ENCODE measurements around the gene ELAVL2.

ELAVL2 gene

DNA sequence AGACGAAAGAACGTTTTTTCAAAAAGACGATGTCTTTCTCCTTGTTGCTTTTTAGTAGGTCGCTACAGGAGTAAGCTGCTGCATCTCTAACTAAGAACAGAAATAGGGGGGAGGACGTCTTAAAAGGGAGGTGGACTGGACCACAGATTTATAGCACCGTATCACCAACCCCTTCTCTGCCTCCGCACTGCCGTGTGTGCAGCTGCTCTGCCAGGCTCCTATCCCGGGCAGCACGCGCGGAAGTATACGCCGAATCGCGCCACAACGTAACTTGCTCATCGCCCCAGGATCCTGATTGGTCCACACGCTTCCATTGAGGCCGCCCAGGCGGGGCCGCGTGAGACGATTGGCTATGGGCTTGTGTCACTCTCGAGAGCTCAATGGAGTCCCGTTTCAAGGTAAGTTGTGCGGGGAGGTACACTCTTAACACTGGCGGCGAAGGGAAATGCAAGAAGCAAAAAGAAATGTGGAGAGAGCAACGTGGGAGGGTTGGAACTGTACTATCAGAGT, at the start of gene ELAVL2:
Gene ELAVL2, minus strand, starts transcription at position 121 of the 510 bp plus-strand sequence. CDS start 64,006 bp downstream, outside the sequence.
- DNase-seq, result peak; percentile 56

DNA sequence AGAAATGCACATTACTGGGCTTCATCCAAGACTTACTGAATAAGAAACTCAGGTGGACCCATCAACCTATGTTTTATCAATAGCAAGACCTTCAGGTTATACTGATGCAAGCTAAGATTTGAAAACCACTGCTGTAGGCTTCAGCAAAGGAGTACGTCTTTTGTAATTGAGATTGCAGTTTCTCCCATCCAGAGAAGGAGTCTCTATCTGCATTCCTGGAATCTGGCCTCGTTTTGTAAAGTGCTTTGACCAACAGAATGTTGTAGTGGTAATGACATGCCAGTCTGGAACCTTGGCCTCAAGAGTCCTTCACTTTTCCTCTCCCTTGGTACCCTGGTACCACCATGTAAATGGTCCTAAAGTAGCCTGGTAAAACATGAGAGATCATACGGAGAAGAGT, 32.2 kb upstream of the ELAVL2 start:
- no peak for DNase-seq

DNA sequence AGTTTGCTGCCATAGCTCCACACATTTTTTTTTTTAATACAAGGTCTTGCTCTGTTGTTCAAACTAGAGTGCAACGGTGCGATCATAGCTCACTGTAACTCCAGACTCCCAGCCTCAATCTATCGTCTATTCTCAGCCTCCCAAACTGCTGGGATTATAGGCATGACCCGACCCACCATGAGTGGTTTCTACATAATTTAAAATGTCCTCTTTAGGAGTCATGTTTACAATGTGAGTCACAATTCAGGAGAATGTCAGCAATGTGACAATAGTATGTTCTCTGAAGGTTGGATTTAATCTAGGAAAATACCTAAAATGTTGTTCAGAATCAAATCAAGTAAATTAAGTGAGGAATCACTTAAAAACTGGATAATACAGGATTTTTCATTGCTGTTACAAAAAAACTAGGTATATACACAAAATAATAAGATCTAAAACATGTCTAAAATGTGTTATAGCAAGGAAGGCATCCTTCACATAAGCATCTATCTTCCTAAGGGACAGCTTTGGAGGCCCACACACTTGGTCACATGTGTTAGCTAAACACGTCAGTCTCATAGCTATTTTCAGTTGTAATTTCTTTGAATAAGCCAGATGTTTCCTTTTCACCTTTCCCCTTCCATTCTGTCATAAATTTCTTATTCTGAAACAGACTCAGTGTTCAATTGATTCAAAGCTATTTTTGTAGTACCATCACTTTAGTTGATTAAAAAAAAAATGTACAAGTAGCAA, 30.0 kb upstream of the ELAVL2 start:
- no peak for DNase-seq

DNA sequence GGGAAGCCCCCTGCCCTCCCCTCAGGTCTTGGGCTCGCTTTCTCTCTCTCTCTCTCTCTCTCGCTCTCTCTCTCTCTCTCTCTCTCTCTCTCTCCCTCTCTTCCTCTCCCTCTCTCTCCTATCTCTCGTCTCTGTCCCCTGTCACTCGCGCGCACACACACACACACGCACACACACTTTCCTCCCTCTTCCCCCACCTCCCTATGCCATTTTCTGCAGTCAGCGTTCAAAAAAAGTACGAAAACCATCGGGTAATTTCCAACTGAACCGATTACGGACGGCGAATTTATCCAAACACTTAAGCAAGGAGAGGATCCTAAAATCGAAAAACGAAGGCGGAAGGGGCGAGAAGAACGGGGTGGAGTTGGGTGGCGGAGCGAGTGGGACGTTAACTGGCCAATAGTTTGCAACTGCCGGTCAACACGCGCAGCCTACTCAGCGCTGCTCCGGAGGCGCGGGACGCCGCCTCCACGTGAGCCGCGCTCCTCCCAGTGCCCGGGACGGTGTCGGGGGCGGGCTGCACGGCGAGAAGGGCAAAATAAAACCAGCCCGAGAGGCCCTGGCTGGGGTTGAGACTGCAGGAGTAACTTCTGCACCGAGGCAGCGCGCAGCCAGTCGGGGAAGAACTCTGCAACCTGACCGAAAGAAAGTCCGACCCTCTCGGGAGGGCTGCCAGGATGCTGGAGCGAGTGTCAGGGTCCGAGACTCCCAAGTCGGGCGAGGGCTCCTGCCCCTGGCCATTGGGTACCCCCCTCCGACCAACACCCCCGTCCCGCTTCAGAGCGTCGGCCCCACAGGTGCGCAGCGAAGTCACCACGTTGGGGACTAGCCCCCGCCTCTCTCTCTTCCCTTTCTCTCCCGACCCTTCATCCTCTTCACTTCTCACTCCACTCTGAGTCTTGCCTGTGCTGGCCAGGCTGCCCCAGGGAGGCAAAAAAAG, 24.9 kb upstream of the ELAVL2 start:
- DNase-seq, result no peak

DNA sequence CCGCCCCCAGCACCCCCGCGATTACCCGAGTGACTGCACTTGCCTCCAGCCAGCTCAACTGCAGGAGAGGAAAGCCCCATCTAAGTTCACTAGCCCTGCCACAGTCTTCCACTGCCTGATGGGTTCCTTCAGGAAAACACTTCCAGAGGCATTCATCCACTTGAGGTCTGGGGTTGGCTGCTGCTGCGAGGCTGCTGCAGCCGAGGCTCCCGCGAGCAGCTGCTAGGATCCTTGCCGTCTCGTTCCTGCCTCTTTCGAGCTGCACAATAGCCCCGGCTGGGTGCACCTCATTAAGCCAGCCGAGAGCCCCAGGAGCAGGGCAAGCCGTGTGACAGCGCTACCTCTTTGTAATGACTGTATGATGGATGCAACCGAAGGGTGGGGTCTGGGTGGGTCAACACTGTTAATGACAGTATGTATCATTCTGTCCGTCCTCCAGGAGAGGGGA, 24.2 kb upstream of the ELAVL2 start:
- no peak for DNase-seq

DNA sequence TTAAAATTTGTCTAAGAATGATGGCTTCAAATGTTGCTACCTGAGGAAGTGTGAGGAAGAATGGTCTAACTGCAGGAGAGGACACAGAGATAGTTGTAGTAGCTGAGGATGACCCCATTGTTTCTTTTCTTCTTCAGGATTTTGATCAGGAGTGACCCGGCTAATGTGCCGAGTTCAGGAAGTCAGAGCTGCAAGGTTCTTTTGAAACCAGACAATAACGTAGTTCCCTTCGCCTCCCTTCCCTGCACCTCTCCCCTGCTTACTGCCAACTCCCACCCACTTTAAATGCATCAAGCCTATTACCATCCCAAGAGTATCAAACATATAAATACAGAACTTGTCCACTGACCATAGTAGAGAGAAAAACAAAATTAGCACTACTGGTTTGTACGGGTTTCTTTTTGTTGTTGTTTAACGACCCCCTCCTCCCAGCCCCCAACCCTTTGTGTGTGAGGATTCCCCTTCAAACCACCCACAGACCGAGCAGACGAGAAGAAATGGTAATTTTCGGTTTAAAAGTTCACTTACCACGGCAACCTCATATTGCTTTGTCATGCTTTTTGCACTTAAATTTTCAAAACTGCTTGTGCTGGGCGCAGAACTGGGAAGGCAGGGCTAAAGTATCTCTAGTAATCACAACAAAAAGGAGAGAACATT, 23.5 kb upstream of the ELAVL2 start:
- no peak for DNase-seq

DNA sequence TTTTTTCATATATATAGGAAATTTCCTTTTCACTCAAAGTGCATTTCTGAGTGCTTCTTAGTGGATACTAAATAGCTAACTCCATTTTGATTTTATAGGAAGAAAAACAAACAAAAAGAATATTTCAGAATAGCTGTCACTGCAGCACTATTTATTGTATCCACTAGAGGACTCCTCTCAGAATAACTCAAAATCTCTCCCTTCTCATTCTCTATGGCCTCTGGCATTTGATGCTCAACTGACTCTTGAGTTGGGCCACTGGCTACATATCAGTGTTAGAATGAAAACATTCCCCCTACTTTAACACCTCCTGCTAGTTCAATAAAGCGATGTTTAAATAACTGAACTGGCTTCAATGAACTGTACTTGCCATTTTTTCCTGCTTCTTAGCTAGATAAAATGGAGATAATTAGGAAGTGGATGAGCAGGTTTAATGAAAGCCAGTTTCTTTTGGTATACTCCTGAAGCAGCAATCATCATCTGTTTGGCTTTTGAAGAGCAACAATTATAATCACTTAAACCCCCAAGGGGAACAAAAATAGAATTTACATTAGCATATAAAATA, 16.6 kb upstream of the ELAVL2 start:
- DNase-seq, result no peak

DNA sequence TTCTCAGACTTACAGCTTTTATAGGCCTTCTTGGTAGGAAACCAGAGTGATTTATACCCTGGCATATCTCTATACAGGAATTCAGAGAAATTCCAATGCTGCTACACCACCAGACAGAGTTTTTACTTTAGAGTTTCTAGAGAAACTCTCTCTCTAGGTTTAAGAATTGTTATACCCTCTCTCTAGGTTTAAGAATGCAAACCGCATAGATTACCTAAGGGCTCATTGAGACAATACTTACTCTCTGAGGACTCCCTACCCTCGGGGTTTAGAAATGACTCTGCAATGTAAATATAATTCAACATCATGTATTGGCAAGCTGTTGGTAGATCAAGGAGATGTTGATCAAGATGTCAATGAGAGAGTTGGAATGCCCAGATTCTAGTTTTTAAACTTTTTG, 15.3 kb upstream of the ELAVL2 start:
- DNase-seq, result no peak

DNA sequence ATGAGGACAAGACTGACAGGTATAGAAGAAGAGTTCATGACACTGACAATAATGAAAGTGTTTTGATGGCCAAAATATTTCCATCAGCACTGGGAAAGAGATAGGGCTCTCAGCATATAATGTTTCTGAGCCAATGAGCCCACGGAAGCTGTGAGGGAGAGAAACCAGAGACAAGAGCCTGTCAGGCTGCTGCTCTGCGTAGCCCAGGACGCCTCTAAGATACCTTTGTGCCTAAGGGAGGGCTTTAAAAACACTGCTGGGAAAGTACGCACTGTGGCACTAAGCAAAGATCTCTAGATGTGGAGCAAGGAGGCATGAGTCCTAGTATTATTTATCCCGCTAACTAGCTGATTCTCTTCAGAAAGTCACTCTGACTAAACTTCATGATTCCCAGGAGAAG, 11.0 kb upstream of the ELAVL2 start:
- DNase-seq, result no peak

DNA sequence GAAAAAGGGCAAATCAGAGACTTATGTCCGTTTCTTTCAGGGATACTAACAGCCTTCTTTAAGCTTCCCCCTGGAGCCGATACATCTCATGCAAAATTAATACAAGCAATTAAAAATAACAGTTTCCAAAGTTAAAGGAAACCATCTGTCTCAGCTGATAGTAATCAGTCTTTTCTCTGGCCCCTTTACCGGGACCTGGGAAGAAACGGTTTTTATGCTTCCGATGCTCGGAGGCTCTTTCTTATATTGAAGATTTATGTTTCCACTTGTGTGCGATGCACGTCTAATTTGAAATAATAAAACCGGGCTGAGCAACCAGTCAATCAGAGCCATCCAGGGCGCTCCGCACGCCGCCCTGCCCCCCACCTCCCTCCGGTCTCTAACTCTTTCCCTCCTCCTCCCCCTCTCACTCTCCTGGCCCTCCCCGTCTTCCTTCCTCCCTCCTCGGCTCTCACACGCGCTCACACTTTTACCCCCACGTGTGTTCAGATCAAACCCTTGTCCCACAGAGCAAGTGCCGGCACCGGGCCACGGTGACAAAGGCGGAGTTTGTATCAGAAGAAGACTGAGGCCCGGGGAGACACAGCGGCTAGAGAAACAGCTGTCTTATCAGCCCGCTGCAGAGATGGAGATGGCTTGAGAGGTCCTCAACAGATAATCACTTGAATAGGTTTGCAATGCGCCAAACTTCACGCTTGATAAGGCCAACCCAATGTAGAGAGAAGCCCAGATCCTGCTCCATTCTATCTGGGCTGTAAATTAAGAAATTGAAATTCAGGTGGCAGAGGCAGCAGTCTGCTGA, 5.1 kb upstream of the ELAVL2 start:
- DNase-seq, result no peak

DNA sequence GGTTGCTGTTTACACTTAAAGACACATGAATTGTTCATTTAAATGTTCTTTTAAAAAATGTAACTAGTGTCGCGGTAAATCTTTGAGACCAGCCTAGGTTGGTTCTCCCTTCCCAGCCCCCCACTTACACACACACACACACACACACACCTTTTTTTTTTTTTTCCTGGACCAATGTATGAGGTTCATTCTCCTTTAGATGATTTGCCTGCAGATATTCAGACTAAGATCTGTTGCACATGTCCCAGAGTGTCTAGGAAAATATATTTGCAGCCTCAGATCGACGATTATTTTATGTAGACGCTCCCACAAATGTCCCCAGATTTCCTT, 4.4 kb upstream of the ELAVL2 start:
- DNase-seq, result no peak

DNA sequence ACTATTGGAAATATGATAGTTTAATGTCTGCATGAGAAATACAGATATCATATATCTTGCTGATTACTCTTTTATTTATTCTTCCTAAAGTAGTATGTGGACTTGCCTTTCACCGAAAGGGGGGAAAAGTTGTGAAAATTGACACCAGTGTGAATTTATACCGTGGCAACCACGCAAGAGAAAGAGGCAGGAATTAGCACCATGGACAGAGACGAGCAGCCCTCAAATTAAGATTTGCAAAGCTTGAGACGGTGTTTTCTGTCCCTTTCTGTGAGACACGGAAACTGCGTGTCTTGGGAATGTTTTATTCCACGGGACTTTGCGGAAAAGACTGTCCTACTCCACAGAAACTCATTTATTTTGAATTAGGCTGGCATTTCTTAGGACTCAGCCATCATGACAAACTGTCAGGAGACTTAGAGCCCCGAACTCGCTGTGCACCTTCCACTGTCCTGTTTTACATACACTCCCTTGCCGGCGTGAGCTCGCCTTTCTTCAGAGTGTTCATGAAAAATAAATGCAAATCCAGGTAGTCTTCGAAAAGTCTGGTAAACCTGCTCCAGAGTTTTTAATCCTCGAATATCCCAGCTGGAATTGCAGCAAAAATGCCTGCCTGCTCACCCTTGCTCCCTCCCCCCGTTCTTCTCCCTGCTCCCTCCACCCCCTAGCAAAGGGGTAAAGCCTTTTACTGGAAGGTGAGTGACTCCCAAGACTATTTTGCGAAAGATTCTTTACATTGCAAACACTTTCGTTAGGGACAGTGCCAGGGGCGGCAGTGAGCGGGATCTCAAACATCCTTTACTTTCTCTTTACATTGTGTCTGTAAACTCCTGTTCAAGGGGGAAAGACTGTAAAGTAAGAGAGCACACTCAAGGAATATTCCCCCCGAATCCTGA, 3.8 kb upstream of the ELAVL2 start:
- no peak for DNase-seq

DNA sequence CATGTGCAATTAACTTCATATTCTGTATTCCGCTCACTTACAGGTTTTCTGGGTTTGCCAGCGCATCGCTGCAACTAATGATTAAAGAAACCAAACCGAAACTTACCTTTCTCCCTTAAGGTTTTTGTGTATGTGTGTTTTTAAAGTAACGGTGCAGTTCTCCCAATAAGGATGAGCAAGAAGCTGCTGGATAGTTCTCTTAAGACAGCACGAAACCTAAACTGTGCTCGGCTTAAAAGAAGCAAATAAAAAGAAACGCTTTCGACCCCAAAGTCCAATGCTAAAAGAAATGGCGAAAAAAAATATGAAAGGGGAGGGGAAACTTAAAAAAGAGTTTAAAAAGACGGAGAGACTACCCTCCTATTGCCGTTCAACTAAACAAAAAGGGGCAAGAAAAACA, 340 bp downstream of the ELAVL2 start:
- DNase-seq, result no peak

DNA sequence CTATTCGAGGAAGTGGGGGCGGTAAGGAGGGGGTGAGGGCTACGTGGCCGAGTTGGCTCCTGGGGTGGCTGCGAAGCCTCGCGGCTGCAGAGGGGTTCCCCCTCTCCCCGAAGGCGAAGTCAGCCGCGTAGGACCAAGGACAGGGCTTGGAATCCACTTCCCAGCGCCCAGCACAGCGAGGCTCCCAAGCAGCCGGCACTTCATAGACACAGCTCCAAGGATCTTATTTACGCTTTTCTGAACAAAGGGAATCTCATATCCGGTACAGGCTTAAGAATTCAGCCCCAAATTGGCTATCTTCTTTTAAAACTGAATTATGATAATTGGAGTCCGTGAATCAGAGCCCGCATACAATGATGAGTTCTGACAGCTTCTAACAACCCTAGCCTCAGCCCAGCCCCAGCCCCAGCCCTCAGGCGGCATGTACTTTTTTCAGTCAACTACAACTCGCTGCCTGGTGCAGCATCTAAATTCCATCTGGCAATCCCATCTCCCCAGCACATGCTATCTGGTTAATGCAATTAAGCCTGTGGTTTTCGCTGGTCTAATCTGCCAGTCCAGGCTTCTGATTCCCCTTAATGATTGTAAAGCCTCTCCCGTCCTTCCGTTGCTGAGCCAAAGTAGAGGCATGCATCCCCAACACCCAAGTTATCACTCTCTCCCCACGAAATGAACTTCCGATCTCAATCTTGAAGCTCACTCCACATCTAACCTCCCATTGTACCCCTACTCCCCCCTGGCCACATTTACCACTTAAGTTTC, 1.0 kb downstream of the ELAVL2 start:
- DNase-seq, result no peak

DNA sequence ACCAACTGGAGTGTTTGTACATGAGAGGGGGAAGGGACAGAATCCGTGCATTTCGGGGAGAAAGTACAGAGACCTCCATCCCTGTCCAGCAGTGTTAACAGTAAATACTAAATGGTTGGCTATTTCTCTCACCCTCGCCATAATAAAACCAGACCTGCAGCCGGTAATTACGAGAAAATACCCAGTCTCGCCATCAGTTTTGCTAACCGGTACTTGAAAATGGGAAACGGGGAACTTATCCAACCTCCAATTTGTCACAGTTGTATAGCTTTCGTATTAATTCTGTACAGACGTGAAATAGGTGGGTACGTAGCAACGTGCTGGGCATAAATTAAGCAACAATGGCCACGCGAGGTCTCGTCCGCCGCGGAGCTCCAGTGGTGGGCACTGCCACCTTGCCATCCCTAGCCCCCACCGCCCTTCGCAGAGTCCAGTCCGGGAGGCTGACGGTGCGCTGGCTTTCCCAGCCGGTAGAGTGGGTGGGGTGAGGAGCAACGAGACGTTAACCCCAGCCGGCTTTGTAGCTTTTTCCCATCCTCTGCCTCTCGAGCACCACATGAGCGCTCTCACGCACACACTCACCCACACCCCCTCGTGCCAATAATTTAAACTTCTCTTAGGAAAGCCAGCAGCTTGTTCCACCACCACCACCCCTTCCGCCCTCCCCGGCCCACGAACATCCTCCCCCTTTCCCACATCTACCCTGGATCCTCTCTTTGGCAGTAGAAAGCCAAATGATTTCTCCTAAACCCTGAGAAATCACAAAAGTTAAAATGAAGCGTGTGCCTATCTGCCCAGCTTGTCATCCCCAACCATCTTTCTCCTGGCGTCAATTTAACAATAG, 1.8 kb downstream of the ELAVL2 start:
- no peak for DNase-seq

DNA sequence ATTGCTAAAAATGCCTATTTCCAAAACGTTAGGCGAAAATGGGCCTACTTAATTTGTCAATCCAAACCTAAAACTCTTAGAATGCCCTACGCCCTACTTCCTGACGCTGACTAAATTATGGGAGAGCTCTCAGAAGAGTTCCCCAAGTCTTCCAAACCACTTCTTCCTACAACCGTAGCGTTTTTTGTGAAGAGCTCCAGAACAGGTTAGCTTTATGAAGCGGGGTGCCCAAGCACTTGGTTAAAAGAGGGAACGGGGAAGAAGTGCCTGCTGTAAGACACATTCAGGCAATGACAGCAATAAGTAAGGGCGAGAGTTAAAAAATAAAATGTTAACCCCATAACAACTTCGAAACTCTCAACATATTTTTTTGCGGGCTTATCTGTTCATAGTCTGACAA, 2.8 kb downstream of the ELAVL2 start:
- no peak for DNase-seq

DNA sequence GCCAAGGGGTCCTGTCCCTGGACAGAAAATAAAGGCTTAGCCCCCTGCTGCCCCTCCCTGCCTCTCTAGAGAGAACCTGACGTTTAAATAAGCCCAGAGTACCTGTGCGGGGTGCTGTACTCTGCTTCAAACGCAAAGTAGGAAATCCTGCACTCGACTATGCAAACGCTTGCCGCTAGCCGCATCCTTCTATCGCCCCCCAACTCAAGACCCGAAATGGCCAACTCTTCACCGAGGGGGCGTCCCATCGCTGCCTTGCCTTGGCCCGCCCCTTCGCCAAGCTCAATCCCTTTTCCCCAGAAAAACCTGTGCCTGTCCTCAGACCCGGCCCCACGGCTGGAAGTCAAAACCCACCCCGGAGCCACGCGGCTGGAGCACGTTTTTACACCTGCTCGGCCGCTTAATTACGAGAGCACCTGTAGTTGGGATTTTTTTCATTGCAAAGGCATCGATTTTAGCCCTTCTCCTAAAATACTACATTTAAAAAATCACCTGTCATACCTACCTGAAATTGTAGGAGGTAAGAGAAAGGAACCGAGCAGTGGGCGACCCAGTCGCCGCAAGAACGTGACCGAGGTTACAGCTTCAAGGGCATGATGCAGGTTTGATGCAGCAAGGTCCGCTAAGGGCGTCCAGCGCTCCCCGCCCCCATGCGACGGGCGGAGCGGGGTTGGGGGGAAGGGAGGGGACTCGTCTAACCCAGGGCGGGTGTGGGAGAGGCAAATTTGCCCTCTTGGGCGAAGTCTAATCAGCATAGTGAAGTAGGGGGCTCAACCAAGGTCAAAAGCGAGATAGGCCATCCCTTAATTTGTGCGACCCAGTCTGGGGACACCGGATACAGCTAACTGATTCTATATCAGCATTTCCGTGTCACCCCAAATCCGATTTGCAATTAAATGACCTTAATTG, 3.5 kb downstream of the ELAVL2 start:
- DNase-seq, result no peak
